HG03460 (cell line): ENCODE measurements around the gene SNED1.

Experiments
- ATAC-seq: cut with Tn5 transposase; IDR thresholded peaks from one replicate; pipeline ENCODE4 v1.9.1; 2021; ENCODE audit not compliant: unreplicated experiment

The SNED1 gene

DNA sequence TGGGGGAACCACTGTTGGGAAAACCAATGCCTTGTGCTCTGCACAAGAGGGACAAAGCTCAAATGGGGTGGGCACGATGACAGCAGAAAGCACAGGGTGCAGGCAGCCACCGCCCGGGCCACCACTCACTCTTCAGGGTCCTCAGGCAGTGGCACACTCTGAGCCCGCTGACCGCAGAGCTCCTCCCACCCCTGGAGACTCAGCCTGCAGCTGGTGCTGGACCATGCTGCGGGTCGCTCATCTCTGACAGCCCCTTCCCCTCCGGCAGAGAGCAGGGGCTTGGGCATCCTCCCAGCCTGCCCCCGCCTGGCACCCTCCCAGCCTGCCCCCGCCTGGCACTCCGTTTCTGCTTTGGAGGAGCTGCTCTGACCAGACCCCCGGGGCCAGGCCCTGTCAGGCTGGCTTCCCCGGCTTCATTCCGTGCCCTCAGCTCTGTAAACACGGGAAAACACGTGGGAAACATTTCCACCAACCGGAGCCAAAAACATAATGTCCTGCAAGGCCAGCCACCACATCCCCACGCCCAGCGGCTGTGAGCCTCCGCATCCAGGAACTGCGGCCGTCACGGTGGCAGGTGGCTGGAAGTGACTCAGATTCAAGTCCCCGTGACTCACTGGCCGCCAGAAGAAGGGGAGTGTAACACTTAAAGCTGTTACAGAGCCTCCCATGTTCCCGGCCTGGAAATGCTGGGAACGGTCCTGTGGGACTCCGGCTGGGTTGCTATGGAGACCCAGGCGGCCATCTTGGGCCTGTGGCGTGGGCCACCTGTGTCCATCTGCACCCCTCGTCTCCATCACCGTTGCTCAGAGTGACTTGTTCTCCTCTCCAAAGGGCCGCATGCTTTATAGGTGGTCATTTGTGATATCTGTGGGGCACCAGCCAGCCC lies 6.8 kb upstream of the SNED1 start:
- no peak for ATAC-seq

DNA sequence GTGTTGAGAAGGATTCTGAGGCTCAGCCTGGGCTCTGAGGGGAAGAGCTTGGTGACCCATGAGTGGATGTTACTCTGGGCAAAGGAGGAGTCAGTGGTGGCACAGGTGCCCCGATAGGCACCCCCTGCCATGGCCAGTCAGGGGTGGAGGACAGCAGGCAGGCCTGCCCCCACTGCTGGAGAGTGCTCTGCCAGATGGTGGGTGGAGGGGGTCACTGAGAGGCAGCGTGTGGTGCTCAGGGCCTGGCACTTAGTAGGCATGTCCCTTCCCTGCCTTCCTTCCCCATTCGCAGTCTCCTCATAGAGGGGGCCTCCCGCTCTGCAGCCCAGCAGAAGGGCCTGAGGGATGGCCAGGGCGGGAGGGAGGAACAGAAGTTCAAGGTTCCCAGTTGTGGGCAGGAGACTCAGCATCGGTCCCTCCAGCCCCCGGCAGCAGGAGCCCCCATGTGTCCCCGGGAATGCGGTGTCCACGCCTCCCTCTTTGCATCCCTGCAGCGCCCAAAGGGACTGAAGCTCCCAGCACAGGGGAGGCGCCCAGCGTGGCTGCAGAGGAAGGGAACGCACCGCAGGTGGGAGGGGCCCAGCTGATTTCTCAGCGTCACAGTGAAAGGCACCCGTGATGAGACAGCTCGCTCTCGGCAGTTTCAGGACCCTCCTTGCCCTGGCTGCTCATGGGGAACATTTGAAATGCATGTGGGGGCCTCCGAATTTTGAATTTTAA lies 5.7 kb upstream of the SNED1 start:
- ATAC-seq, result no peak

DNA sequence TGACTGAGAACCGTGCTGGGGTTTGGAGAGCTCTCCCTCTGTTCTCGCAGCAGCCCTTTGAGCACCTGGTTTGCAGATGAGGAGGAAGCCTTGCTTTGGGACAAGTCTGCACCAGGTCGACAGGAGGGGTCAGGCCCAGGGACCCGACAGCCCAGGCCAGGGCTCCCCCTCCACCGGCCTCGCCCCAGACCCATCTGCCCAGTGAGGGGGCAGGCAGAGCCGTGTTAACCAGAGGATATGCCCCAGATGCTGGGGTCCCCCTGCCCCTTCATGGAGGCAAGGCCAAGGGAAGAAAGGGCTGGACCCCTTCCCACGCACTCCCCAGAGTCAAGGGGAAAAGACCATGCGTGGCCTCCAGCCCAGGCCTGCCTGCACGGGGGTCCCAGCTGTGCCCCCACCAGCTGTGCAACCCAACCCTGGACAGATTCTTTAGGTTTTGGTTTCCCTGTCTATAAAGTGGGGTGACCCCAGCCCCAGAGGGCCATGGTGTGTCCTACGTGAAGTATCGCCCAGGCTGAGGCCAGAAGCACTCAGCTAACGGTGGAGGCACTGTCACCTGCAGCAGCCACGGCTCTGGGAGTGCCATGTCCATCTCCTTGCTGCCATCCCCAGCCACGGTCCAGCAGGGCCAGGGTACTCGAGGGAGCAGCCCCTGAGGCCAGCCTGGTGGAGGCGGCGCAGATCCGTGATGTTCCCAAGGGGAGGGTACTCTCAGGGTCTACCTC lies 4.8 kb upstream of the SNED1 start:
- no peak for ATAC-seq

- no peak for ATAC-seq
These were observed 4.1 kb upstream of the SNED1 start for GRCh38 chr2:240994171-240994896.

DNA sequence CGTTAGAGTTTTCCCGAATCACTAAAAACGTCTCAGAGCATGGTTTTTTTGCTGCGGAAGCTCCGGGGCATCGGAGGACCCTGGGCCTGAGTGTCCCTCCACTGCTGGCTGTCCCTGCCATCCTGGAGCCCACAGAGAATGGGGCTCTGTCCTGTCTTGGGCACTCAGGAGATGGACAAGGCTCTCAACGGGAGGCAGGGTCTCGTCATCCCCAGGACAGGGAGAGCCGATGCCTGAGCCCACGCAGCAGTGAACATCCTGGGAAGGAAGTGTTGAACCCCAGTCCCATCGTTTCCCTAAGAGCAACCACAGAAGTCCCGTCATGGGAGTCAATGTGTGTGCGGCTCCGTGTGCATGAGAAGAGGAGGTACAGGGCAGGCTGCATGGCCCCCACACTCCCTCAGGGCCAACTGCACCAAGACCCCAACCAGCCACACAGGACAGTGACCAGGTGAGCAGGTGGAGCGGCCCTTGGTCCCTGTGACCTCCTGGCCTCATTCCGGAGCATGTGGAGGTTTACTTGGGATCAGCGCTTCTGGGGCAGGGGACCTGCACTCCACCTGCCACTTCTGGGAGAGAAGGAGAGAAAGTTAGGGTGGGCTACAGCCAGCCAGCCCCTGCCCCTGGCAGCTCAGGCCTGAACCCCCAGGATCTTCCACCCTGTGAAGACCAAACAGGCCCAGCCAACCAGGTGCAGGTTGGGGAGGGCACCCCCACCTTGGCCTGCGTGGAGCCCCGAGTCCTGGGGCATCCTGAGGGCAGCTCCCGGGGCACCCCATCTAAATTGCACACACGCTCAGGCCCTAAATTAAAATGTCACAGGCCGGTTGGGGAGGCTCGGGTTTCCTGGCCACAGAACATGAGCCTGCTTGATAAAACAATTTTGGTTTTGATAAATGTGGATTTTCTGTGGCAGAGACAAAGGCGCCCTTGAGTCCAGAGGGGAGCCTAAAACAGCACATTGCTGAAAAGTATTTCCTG lies 3.1 kb upstream of the SNED1 start:
- ATAC-seq, result no peak

DNA sequence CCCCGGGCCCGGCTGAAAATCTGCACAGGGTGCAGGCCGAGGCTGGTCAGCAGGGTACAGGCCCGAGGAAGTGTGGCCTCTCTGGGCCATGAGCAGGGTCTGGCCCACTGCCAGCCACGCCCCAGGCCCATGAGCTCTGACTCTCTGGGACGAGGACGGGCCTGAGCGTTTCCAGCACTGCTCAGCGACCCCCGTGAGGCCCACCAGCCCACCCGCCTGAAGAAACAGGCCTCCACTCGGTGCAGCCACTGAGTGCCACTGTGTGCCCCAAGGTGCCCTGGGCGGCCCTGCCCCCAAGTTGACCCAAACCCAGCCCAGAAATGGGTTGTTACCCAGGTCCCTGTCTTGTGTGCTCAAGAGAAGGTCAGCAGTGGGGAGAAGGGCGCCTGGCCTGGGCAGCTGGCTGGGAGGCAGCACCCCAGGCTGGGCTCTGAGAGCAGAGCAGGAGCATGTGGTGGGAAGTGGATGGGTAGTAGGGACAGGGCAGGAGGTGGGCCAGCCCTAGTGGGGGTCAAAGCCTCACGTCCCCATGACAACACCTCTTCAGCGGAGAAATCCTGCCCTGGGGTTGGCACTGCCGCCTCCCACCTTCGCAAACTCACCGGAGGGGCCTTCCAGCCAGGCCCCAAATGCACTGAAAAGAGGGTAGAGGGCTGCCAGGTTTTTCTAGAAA lies 2.1 kb upstream of the SNED1 start:
- ATAC-seq, result no peak

GRCh38 chr2:240996834-240997140 lies 1.6 kb upstream of the SNED1 start:
- no peak for ATAC-seq

DNA sequence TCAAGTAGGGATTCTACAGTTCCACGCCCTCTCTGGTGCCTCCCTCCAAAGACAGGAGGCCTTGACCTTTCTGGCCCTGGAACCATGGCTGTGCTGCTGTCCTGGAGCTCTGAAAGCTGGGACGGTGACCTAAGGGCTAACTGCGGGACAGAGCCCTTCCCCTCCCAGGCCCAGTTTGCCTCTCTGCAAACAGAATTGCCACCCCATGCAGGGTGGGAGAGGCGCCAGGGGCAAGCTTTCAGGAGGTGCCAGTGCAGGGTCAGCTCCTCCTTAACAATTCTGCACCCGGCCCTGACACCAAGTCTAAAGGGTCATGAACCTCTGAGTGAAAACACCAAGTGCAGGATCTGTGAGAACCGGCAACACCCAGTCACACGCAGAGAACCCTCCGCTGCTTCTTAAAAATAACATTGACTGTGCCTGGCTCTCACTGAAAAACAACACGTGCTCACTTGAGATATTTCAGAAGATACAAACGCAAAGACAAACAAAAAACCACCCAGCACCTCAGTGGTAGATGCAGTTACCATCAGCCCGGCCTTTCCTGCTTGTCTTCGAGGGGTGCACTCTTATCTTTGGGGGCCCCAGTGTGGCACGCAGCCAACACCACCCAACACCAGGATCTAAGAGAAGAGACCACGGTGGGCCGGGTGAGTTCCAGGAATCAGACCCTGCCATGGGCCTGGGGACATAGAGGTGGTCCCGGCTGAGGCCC lies 1.1 kb upstream of the SNED1 start:
- no peak for ATAC-seq

DNA sequence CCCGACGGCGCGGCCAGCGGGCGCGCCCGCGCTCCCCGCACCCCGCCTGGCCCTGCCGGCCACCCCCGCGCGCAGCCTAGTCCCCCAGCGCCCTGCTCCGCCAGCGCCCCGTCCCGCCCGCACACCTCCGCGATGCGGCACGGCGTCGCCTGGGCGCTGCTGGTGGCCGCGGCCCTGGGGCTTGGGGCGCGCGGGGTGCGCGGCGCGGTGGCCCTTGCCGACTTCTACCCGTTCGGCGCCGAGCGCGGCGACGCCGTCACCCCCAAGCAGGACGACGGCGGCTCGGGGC lies 232 bp downstream of the SNED1 start:
- ATAC-seq, result no peak

DNA sequence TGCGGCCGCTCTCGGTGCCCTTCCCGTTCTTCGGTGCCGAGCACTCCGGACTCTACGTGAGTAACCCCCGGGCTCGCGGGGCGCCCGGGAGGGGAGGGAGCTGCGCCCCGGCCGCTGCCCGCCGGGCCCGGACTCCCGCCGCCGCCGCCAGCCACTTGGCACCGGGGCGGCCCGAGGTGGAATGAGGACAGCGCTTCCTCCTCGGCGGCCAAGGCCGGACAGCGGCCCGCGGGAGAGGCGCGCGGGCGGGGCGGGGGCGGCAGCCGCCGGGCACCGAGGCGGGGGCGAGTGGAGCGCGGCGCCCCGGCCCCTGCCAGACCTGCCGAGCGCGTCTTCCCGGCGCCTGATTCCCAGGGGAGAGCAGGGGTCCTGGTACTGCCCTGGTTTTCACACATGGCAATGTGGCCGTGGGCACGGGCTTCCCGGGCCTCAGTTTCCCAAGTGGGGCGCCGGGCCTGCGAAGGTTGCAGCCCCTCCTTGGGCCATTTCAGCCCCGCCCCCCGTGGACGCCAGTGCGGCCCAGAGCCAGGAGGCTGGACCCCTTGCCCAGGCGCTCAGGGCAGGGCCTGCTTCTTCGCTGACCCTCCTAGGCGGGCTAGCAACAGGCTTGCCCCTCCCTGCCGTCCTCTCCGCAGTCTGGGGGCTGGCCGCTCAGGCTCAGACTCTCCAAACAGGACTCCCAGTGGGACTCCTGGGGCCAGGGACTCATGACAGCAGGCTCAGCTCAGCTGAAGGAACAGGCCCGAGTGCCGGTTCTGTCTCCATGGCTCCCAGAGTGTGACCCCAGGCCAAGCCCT lies 775 bp downstream of the SNED1 start:
- no peak for ATAC-seq

GRCh38 chr2:240999873-241000541 lies 1.6 kb downstream of the SNED1 start:
- no peak for ATAC-seq

DNA sequence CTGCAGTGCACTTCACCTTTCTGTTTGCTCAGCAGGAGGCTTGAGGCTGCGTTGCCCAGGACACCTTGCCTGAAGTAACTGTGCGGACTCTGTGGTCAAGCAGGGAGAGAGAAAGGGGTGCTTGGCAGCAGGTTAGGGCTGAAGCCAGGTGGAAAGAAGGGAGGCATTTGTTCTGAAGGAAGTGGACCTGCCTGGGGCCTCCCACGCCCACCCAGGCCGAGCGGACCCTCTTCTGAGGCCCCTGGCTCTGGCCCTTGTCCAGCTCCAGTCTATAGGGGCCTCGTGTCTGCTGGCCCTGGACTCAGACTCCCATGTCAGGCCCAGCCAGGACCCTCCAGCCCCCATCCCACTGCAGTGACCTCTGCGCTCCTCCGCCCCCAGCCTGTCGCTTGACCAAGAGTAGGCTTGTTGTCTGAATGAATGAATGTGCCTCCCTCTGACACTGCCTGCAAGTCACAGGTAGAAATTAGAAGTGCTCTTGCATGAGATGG lies 2.5 kb downstream of the SNED1 start:
- ATAC-seq, result no peak

GRCh38 chr2:241001413-241002274 lies 3.2 kb downstream of the SNED1 start:
- no peak for ATAC-seq

DNA sequence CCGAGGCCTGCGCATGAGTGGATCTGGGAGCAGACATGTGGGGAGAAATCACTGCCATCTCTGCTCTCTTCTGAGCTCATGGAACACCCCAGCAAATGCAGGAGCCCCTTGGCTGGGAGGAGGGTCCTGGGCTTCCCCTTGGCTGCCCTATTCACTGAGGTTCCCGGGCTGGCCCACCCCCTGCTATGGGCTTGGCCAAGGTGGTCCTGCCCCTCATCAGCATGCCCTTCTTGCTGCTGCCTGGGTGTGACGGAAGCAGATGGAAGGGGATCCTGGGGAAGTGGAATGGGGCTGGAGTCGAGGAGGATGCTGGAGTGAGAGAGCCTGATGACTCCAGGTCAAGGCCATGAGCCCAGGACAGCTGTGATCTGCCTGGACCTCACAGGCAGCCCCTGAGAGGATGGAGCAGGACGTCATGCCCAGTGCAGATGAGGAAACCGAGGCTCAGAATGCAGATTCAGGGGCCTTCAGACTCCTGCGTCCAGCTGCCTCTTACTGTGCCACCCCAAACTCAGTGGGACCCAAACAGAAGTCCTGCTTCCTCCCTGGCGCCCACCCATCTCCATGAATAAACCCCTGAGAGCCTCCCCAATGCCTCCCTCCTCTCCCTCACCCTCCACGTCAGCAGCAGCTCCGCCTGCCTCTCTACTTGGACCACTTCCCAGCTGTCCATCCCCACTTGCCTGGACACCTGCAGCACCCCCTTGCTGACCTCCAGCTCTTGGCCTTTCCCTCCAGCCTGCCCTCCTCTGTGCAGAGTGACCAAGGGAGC lies 4.0 kb downstream of the SNED1 start:
- ATAC-seq, result no peak

GRCh38 chr2:241003047-241003360 lies 4.6 kb downstream of the SNED1 start:
- no peak for ATAC-seq

GRCh38 chr2:241003369-241003768 lies 5.0 kb downstream of the SNED1 start:
- ATAC-seq, result no peak
